Measurements from ENCODE around the gene PLD4.

Gene PLD4

DNA sequence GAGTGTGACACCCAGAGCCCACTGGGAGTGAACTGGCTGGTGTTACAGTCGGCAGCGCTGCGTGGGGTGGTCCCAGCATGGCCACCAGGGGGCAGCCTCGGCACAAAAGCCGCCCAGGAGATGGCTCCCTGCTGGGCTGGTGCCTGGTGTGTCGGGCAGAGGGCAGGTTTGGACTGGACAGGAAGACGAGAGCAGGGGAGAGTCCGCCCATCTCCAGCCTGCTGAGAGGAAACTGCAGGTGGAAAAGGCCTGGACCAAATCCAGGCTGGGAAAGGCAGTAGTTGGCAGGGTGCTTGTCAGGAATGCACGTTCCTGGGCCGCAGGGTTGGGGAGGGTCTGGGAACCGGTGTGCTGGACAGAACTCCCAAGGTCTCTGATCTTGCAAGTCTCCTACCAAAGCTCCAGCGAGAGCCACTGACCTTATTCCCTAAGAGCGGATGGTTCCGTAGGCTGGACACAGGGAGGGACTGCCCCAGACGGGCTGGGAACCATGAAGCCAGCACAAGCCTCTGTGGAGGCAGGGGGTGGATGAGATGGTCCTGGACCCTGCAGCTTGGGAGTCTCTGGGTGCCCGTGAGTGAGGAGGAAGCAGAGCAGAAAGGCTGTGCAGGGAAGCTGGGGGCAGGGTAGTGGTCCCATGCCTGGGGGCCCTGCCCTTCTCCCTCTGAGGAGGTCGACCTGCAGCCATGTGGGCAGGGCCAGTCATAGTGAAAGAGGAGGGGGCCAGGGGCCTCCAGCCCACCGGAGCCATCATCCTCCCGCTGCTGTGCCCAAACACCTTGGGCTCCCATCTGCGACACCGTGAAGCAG is 51.7 kb downstream of the PLD4 start:
- peak; percentile 95 for DNase-seq

DNA sequence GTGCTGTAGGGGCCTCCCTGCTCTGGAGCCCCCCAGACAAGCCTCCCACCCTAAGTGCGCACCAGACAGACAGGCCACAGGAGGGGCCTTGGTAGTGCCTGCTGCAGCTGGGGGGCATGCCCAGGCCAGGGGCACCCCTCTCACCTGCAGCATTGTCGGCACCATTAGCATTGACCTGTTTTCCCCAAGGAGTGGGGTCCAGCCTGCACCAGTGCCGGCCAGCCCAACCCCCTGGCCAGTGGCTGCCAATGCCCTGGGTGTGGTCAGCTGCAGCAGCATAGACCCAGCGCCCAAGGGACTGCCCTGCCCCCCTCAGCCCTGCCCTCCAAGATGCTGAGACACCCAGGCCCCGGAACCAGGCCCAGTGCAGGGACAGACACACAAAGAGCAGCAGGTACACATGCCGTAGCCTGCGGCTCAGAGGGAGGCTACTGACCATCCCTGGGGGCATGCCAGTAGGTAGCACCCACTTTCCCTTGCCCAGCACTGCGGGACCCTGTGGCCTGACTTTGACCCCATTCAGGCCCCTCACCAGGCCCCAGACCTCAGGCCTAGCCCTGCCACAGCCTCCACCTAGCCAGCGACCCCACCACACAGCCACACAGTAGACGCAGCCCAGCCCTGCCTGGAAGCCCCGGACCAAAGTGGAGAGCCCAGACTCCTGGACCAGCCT is 52.5 kb downstream of the PLD4 start:
- no peak for DNase-seq

DNA sequence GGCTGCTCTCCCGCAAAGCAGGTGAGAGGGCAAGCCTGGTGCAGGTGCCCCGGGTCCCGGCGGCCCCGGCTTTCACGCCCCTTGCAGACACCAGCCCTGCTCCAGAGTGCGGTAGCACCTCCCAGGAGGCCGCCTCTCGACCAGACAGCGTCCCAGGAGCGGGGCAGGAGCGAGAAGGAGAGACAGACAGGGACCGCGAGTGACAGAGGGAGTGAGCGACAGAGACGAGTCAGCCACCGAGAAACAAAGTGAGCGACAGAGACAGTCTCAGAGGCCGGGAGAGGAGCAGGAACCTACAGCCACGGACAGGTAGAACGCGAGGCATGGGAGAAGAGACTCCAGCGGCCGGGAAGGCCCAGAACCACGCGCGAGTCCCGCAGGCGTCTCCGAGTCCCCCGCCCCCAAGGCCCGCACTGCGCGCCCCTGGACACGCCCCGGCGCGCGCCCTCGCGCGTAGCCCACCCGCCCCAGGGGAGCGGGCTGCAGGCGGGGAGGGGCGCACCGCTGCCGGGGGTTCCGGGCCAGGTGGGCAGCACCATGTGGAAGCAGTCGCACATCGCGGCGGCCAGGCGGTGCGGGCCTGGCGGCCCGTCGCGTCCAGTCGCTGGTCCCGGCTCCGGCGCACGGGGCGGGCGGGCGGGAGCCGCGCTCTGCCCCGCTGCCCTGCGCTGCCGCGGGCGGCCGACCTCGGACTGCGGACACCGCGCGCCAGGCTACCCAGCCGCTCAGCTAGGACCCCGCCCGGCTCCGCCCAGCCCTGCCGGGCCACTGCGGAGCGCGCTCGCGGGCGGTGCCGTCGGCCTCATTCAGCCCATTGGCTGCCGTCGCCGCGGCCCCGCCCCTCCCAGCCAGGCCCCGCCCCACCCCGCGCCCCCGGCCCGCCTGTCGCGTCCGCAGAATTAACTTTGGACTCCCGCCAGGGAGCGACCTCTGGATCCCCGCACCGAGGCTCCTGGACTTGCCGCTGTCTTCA is 53.3 kb downstream of the PLD4 start, which contains the start of gene AHNAK2:
Gene AHNAK2, minus strand, starts transcription at position 694 of the 973 bp plus-strand sequence. Its CDS starts 137 bp downstream, at position 557.
- peak; percentile 95 for DNase-seq

DNA sequence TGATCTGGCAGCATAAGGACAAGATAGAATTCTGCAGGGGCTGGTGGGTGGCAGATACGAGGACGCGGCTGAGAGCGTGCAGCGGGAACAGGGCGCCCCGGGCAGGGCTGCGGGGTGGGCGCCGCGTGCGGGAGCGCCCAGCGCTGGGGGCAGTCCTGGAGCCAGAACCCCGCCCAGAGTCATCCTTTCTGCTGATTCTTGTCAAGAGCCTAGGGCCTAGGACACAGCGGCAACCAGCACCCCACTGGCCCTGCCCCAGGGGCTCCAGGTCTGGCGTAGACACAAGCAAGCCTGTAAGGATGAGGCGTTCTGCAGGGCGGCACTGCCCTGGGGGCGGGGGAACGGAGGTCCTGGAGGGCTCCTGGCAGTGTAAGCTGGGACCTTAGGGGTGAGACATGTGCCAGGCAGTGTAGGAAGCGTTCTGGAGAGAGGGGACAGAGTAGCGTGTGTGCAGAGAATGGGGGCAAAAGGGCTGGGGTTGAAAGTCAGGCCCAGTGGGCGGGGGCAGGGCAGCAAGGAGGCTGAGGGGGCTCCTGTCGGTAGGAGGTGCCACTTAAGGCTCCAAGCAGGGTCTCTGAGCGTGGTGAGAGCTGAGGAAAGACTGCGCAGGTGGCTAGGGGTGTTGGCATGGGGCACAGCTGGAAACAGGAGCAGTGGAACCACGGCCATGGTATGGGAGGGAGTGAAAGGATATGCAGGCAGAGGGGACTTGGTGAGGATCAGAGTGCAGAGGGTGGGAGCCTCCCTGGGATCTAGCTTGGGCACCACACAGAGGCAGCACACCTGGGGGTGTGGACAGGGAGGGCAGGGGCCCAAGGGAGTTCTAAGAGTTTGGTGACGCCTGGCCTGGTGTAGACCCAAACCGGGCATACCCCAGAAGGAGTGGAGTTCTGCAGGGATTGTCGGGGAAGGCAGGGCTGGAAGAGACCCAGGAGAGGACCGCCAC is 54.3 kb downstream of the PLD4 start:
- DNase-seq: peak; percentile 55

DNA sequence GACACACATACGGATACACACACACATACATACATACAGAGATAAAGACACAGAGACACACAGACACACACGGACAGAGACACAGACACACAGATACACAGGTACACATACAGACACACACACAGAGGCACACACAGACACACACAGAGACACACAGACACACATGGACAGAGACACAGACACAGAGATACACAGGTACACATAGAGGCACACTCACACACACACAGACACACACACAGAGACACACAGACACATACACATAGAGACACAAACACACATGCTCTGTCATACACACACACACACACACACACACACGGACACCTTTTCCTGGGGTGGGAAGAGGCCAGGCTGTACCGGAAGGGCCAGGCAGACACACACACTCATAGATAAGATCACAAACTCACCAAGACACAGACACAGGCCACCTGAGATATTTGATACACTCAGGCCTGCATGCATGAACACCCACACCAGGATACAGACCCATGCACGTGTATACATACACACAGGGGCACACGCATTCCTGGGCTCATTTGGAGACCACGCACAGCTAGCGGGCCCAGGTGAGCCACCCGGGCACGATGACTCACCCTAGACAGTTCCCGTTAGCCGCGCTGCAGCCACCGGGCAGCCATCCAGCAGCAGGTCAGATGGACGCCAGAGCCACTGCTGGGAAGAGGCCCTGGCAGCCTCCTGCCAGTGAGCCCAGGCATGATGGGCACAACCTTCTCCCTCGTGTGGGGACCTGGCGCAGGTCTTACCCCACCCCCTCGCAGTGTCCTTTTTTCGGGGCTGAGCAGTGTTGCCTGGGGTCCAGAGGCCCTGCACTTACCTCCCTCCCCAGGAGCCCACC is 55.3 kb downstream of the PLD4 start:
- DNase-seq: peak; percentile 66

DNA sequence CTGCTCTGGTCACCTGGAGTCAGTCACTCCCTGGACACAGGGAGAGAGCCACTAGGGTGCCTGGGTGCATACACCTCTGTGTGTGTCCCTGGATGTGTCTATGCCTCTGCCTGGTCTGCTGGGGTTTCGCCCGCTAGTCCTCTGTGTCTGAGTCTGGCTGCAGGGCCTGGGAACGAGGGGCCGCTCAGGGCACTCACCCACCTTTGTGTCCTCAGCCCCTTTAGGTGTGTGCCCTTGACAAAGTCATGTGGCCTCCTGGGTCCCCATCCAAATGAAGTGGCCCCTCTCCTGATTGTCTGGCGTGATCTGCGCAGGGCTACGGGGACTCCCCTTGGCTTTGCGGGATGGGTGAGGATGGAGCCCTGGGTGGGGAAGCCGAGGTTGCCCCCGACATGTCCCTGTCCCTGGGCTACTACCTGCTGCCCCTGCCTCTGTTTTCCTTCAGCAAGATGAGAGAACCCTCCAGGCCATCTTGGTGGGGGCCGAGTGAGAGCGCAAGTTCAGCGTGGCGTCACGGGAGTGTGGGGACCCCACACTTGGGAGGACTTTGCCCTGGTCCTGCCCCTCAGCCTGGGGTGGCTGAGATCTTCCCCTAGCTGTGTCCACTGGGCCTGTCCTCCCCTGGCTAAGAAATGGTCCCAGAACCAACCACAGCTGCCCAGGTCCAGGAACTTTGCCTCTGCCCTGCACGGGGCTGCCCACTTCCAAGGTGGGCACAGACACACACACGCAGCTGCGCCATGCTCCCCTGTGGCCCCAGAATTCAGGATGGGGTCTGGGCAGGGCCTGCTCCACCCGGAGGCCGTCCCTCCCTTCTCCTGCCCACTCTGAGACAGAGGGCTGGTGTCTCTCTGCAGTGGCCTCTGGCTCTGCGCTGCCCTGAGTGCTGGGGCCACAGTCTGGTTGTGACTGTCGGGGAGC is 56.2 kb downstream of the PLD4 start:
- peak; percentile 47 for DNase-seq

DNA sequence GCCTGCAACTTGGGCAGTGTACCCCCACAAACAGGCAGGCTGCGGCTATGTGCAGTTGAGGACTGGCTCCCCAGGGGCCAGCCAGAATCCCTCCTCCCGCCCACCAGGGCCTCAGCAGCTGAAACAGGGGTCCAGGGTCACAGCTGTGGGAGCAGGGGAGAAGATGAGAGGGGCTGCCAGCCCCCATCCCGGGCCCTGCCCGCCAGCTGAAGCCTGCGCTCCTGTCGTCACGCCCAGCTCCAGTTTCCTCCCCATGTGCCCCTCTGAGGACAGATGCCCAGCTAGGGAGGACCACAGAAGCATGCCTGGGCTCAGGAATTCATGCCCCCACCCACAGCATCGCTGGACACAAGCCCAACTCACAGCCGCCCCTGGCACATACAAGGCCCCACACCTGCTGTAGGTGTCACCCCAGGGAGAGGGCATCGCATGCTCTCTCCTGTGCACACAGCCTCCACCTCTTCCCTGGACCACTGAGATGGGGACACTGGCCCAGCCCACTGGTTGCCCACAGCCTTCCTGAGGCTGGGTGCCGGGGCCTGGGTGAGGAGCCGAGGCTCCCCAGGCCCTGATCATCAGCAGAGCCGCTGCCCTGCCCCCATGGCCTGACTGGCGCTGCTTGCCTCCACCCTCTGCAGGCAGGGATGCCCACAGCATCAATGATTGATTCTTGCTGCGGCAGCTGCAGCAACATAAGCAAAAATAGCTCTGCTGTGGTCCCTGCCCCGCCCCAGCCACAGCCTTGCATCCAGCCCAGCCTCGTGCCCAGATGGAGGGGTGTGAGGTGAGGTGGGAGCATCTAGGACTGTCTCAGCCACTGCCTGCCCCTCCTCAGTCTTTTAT is 57.2 kb downstream of the PLD4 start:
- DNase-seq: peak; percentile 51

DNA sequence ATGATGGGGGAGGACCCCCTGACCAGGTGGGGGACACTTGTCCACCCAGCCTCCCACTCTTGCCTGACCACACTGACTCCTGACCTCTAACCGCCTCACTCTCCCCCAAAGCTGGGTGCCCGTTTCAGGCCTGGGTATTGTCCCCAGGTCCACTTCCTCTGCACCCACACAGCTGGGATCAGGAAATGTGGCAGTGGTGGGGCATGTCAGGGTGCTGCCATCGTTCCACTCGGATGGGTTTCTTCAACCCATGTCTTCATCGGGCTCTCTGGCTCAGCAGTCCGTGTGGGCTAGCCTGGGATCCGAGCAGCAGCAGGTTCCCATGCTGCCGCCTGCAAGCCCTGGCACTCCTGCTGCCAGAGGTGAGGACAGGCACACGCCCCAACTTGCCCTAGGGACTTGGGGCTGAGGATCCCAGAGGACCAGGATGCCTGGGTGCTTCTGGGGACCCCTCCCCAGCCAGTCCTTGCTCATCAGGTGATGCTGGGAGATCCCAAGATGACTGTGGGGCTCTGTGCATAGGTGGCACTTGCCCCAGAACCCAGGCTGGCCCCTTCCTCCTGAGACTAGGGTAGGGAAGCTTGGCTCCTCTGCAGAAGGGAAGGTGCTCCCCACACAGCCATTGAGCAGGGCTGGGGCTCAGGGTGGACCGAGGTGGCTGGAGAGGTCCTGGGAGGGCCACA is 58.0 kb downstream of the PLD4 start:
- DNase-seq: peak; percentile 50

Measured in islet precursor cell (in vitro differentiated cells).